DMS114 treated with DMSO at 0.1 percent for 48 hours (cell line): Measurements from ENCODE around the gene KIR2DL3.
"Not testable (repeated sequence)": the region's sequence is repeated elsewhere in the genome, so short reads cannot be mapped to it uniquely, and the experiment has no call there.

Experiments
- DNase-seq: peaks from one replicate; lab custom pipeline; 2025; ENCODE audit not compliant: unreplicated experiment; lab: John Stamatoyannopoulos, UW

Gene KIR2DL3

GRCh38 chr19:54738306-54738705, at the start of gene KIR2DL3:
TSS of gene KIR2DL3 (plus strand) at chr19:54738513. CDS start at chr19:54738546, 33 bp downstream.
- not testable (repeated sequence) for DNase-seq

- no peak for DNase-seq
Measured at GRCh38 chr19:54691582-54692297, 46.6 kb upstream of the KIR2DL3 start.

GRCh38 chr19:54692298-54692615, 46.1 kb upstream of the KIR2DL3 start:
- DNase-seq = no peak

- no peak for DNase-seq
Measured at GRCh38 chr19:54694648-54695047, 43.7 kb upstream of the KIR2DL3 start.

- no peak for DNase-seq
Measured at GRCh38 chr19:54696117-54696548, 42.2 kb upstream of the KIR2DL3 start.

GRCh38 chr19:54696766-54697165, 41.5 kb upstream of the KIR2DL3 start:
- DNase-seq = no peak

- DNase-seq = not testable (repeated sequence)
Measured at GRCh38 chr19:54697716-54698115, 40.6 kb upstream of the KIR2DL3 start.

GRCh38 chr19:54704928-54705327, 33.4 kb upstream of the KIR2DL3 start:
- DNase-seq = no peak

GRCh38 chr19:54707962-54708361, 30.4 kb upstream of the KIR2DL3 start:
- no peak for DNase-seq

GRCh38 chr19:54708781-54709180, 29.5 kb upstream of the KIR2DL3 start:
- peak; percentile 45 for DNase-seq

GRCh38 chr19:54709212-54709948, 28.9 kb upstream of the KIR2DL3 start:
- no peak for DNase-seq

GRCh38 chr19:54709956-54710355, 28.4 kb upstream of the KIR2DL3 start:
- DNase-seq = not testable (repeated sequence)

GRCh38 chr19:54724142-54724541, 14.2 kb upstream of the KIR2DL3 start, which contains the start of gene KIR3DL3:
TSS of gene KIR3DL3 (plus strand) at chr19:54724442. CDS start at chr19:54724497, 55 bp downstream.
- no peak for DNase-seq

GRCh38 chr19:54724644-54725043, 13.7 kb upstream of the KIR2DL3 start:
- no peak for DNase-seq

- no peak for DNase-seq
Measured at GRCh38 chr19:54725321-54725720, 13.0 kb upstream of the KIR2DL3 start.

GRCh38 chr19:54727562-54727961, 10.8 kb upstream of the KIR2DL3 start:
- DNase-seq = no peak

GRCh38 chr19:54728167-54728566, 10.1 kb upstream of the KIR2DL3 start:
- no peak for DNase-seq

GRCh38 chr19:54729416-54730188, 8.7 kb upstream of the KIR2DL3 start:
- DNase-seq = no peak

GRCh38 chr19:54731191-54731590, 7.1 kb upstream of the KIR2DL3 start:
- DNase-seq = no peak

- DNase-seq = no peak
Measured at GRCh38 chr19:54738715-54739114, 402 bp downstream of the KIR2DL3 start.
